ENCODE measurements around the gene CNKSR2.
"Not testable (repeated sequence)": the region's sequence is repeated elsewhere in the genome, so short reads cannot be mapped to it uniquely, and the experiment has no call there.

The CNKSR2 gene

GRCh38 chrX:21438792-21439191 lies 64.6 kb downstream of the CNKSR2 start:
- H3K9me3 ChIP-seq (ENCODE audit: insufficient read depth, low read depth, low read length), result no peaks in the 10 kb centered on the region
- no peaks in the 10 kb centered on the region for H3K27me3 ChIP-seq (ENCODE audit: insufficient read depth, low read length)
- no CpG with 5 or more reads among the region's 1 CpG for WGBS
- H3K4me1 ChIP-seq (ENCODE audit: insufficient read depth, low read length), result peaks cover 18% of the 10 kb centered on the region
- peaks cover 4% of the 10 kb centered on the region; the same call in 1 of the 2 replicates for H3K36me3 ChIP-seq (ENCODE audit: insufficient read depth, low read length)
- no peak overlapping the region for H3K4me3 ChIP-seq (ENCODE audit: low read length)
- no peak overlapping the region for H3K9ac ChIP-seq (ENCODE audit: low read depth, low read length)
- no peak overlapping the region for H3K27ac ChIP-seq (ENCODE audit: low read depth, low read length)

DNA sequence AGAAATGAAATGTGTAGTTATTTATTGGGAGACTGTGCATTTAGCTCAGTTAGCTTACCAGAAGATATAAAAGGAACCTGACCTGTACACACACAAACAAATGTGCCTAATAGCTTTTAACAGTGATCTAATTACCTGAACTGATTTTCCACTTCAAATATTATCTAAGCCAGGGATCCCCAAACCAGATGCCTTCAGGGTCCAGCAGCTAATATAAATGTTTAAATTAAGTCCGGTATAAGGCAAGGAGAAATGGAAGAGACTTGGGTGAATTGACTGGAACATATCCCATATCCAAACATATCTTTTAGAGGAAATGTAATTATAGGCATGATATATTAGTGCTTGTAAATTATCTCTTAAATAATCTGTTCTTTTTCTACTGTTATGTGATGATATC lies 66.7 kb downstream of the CNKSR2 start:
- no CpG with 5 or more reads among the region's 1 CpG for WGBS
- peaks cover 11% of the 10 kb centered on the region for H3K4me1 ChIP-seq (ENCODE audit: insufficient read depth, low read length)
- peaks cover 4% of the 10 kb centered on the region; the same call in 1 of the 2 replicates for H3K36me3 ChIP-seq (ENCODE audit: insufficient read depth, low read length)
- H3K4me3 ChIP-seq (ENCODE audit: low read length), result no peak overlapping the region
- H3K27ac ChIP-seq (ENCODE audit: low read depth, low read length), result no peak overlapping the region
- H3K9ac ChIP-seq (ENCODE audit: low read depth, low read length), result no peak overlapping the region
- H3K9me3 ChIP-seq (ENCODE audit: insufficient read depth, low read depth, low read length), result no peaks in the 10 kb centered on the region
- H3K27me3 ChIP-seq (ENCODE audit: insufficient read depth, low read length), result no peaks in the 10 kb centered on the region

GRCh38 chrX:21457718-21458117 lies 83.5 kb downstream of the CNKSR2 start:
- no peaks in the 10 kb centered on the region for H3K9me3 ChIP-seq (ENCODE audit: insufficient read depth, low read depth, low read length)
- no peak overlapping the region for H3K9ac ChIP-seq (ENCODE audit: low read depth, low read length)
- no peaks in the 10 kb centered on the region for H3K4me1 ChIP-seq (ENCODE audit: insufficient read depth, low read length)
- no peak overlapping the region for H3K4me3 ChIP-seq (ENCODE audit: low read length)
- no peak overlapping the region for H3K27ac ChIP-seq (ENCODE audit: low read depth, low read length)
- H3K27me3 ChIP-seq (ENCODE audit: insufficient read depth, low read length), result no peaks in the 10 kb centered on the region
- H3K36me3 ChIP-seq (ENCODE audit: insufficient read depth, low read length), result no peaks in the 10 kb centered on the region; the same call in 1 of the 2 replicates

DNA sequence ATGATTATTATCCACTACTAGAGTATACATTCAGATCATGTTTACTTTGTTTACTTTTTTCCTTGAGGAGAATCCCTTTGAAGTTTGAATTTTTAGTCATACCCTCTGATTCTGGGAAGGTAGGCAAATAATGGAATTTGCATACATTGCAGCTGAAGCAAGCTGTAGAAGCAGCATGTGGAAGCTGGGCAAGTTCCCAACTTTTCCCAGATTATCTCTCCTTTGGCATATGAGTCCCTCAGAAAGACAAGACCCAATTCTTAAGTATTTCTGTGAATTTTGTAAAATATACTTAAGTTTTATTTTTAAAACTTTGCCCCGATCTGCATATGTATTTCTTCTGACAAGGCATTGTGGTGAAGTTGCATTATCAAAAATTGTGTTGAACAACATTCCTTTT lies 94.9 kb downstream of the CNKSR2 start:
- WGBS, result no CpG with 5 or more reads among the region's 1 CpG
- no peaks in the 10 kb centered on the region for H3K9me3 ChIP-seq (ENCODE audit: insufficient read depth, low read depth, low read length)
- no peak overlapping the region for H3K4me3 ChIP-seq (ENCODE audit: low read length)
- H3K27ac ChIP-seq (ENCODE audit: low read depth, low read length), result no peak overlapping the region
- H3K4me1 ChIP-seq (ENCODE audit: insufficient read depth, low read length), result no peaks in the 10 kb centered on the region
- H3K36me3 ChIP-seq (ENCODE audit: insufficient read depth, low read length), result no peaks in the 10 kb centered on the region
- H3K27me3 ChIP-seq (ENCODE audit: insufficient read depth, low read length), result no peaks in the 10 kb centered on the region
- no peak overlapping the region for H3K9ac ChIP-seq (ENCODE audit: low read depth, low read length)

- H3K27me3 ChIP-seq (ENCODE audit: insufficient read depth, low read length), result no peaks in the 10 kb centered on the region
- WGBS, result 91% methylated on average over 2 of the region's 2 CpGs
Measured at GRCh38 chrX:21476909-21477308, 102.7 kb downstream of the CNKSR2 start.

GRCh38 chrX:21479695-21480270 lies 105.6 kb downstream of the CNKSR2 start:
- Histone ChIP-seq H3K27ac (ENCODE audit: low read depth, low read length) (no peak overlapping the region), H3K9ac (ENCODE audit: low read depth, low read length) (no peak overlapping the region), H3K27me3 (ENCODE audit: insufficient read depth, low read length) (no peaks in the 10 kb centered on the region), H3K4me3 (ENCODE audit: low read length) (no peak overlapping the region), H3K36me3 (ENCODE audit: insufficient read depth, low read length) (no peaks in the 10 kb centered on the region), H3K9me3 (ENCODE audit: insufficient read depth, low read depth, low read length) (no peaks in the 10 kb centered on the region), H3K4me1 (ENCODE audit: insufficient read depth, low read length) (no peaks in the 10 kb centered on the region)
- WGBS, result 52% methylated on average over 2 of the region's 2 CpGs

More at GRCh38 chrX:21476909-21477308, 102.7 kb downstream of the CNKSR2 start:
- Histone ChIP-seq H3K4me3 (ENCODE audit: low read length) (no peak overlapping the region), H3K9me3 (ENCODE audit: insufficient read depth, low read depth, low read length) (no peaks in the 10 kb centered on the region), H3K36me3 (ENCODE audit: insufficient read depth, low read length) (no peaks in the 10 kb centered on the region), H3K27ac (ENCODE audit: low read depth, low read length) (no peak overlapping the region), H3K9ac (ENCODE audit: low read depth, low read length) (no peak overlapping the region), H3K4me1 (ENCODE audit: insufficient read depth, low read length) (no peaks in the 10 kb centered on the region)

- Histone ChIP-seq H3K27ac (ENCODE audit: low read depth, low read length) (no peak overlapping the region), H3K4me3 (ENCODE audit: low read length) (no peak overlapping the region), H3K36me3 (ENCODE audit: insufficient read depth, low read length) (no peaks in the 10 kb centered on the region), H3K27me3 (ENCODE audit: insufficient read depth, low read length) (no peaks in the 10 kb centered on the region), H3K9me3 (ENCODE audit: insufficient read depth, low read depth, low read length) (no peaks in the 10 kb centered on the region), H3K9ac (ENCODE audit: low read depth, low read length) (no peak overlapping the region), H3K4me1 (ENCODE audit: insufficient read depth, low read length) (peaks cover 8% of the 10 kb centered on the region; the same call in 1 of the 2 replicates)
- 100% methylated on average over 2 of the region's 2 CpGs for WGBS
Measured at GRCh38 chrX:21481761-21482160, 107.5 kb downstream of the CNKSR2 start.

- not testable (repeated sequence) for H3K27ac ChIP-seq (ENCODE audit: low read depth, low read length); H3K9ac ChIP-seq (ENCODE audit: low read depth, low read length); H3K36me3 ChIP-seq (ENCODE audit: insufficient read depth, low read length); H3K4me3 ChIP-seq (ENCODE audit: low read length); H3K27me3 ChIP-seq (ENCODE audit: insufficient read depth, low read length); H3K9me3 ChIP-seq (ENCODE audit: insufficient read depth, low read depth, low read length)
- 97% methylated on average over 7 of the region's 7 CpGs for WGBS
- H3K4me1 ChIP-seq (ENCODE audit: insufficient read depth, low read length), result peaks cover 17% of the 10 kb centered on the region
Measured at GRCh38 chrX:21484051-21484450, 109.8 kb downstream of the CNKSR2 start.

GRCh38 chrX:21487832-21488231 lies 113.6 kb downstream of the CNKSR2 start:
- no peaks in the 10 kb centered on the region; the same call in 1 of the 2 replicates for H3K36me3 ChIP-seq (ENCODE audit: insufficient read depth, low read length)
- peaks cover 17% of the 10 kb centered on the region for H3K4me1 ChIP-seq (ENCODE audit: insufficient read depth, low read length)
- H3K9me3 ChIP-seq (ENCODE audit: insufficient read depth, low read depth, low read length), result no peaks in the 10 kb centered on the region
- H3K27ac ChIP-seq (ENCODE audit: low read depth, low read length), result no peak overlapping the region
- WGBS, result 92% methylated on average over 1 of the region's 1 CpG
- H3K4me3 ChIP-seq (ENCODE audit: low read length), result no peak overlapping the region
- H3K27me3 ChIP-seq (ENCODE audit: insufficient read depth, low read length), result no peaks in the 10 kb centered on the region
- no peak overlapping the region for H3K9ac ChIP-seq (ENCODE audit: low read depth, low read length)

DNA sequence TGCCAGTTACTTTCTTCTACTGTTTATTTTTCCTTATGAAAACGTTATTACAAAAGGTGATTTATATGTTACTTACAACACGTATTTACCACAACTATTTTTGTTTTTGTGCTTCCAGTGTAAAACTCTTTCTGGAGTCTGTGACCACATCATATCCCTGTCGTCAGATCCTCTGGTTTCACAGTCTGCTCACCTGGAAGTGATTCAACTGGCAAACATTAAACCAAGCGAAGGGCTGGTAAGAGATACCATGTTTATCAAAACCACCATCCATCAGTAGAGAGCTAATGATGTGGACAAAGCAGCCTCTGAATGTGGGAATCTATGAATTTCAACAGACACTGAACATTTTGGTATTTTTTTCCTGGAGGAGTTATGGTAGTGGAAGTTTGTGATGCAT lies 116.1 kb downstream of the CNKSR2 start:
- Histone ChIP-seq H3K4me3 (ENCODE audit: low read length) (no peak overlapping the region), H3K9ac (ENCODE audit: low read depth, low read length) (no peak overlapping the region), H3K27ac (ENCODE audit: low read depth, low read length) (no peak overlapping the region), H3K36me3 (ENCODE audit: insufficient read depth, low read length) (no peaks in the 10 kb centered on the region; the same call in 1 of the 2 replicates), H3K27me3 (ENCODE audit: insufficient read depth, low read length) (no peaks in the 10 kb centered on the region), H3K4me1 (ENCODE audit: insufficient read depth, low read length) (peaks cover 17% of the 10 kb centered on the region), H3K9me3 (ENCODE audit: insufficient read depth, low read depth, low read length) (no peaks in the 10 kb centered on the region)
- WGBS, result 86% methylated on average over 2 of the region's 4 CpGs

- no peak overlapping the region for H3K9ac ChIP-seq (ENCODE audit: low read depth, low read length)
- no peaks in the 10 kb centered on the region; the same call in 1 of the 2 replicates for H3K36me3 ChIP-seq (ENCODE audit: insufficient read depth, low read length)
- H3K27ac ChIP-seq (ENCODE audit: low read depth, low read length), result no peak overlapping the region
- H3K9me3 ChIP-seq (ENCODE audit: insufficient read depth, low read depth, low read length), result no peaks in the 10 kb centered on the region
- H3K27me3 ChIP-seq (ENCODE audit: insufficient read depth, low read length), result no peaks in the 10 kb centered on the region
- H3K4me3 ChIP-seq (ENCODE audit: low read length), result no peak overlapping the region
- H3K4me1 ChIP-seq (ENCODE audit: insufficient read depth, low read length), result no peaks in the 10 kb centered on the region
- WGBS, result 97% methylated on average over 1 of the region's 1 CpG
Measured at GRCh38 chrX:21493226-21493830, 119.1 kb downstream of the CNKSR2 start.

Data from HUES64 (cell line).